Stimulated activated CD8-positive, alpha-beta memory T cell treated with anti-CD3 and anti-CD28 coated beads, Interleukin-15, amount 100 ng/mL, for 1 hour (primary cell): ENCODE data around the gene OSBP2.

ENCODE experiments used
- DNase-seq: peaks from one replicate; pipeline ENCODE4 v3.0.0-alpha.2; 2020; ENCODE audit warnings: low read depth

The OSBP2 gene

DNA sequence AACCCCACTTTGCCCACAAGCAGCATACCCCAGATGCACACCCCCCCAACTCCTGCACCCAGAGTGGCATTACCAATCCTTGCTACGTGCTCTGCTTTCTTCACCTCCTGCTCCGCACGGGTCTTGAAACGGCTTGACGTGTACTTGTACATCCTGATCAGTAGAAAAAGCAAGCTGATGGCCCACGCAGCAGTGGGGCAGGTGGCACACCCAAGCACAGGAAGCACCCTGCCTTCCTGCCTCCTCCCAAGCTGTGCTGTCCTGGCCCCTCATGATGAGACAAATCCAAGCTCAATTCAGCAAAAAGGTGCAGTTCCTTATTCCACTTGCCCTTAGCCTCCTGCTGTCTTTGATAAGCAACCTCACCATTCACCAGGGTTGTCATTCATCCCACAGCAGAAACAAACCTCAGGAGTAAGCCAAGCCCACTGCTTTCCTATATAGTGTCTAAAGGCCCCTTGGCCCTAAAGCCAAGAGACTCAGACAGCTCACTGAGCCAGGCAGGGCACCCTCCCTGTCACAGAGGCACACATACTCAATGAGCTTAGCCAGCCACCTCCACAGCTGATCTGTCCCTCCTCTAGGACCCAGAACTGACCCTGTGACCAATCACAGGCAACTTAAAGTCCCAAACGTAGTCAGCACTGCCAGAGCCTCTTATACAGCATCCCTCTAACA, 246.2 kb downstream of the OSBP2 start:
- DNase-seq: no peak

DNA sequence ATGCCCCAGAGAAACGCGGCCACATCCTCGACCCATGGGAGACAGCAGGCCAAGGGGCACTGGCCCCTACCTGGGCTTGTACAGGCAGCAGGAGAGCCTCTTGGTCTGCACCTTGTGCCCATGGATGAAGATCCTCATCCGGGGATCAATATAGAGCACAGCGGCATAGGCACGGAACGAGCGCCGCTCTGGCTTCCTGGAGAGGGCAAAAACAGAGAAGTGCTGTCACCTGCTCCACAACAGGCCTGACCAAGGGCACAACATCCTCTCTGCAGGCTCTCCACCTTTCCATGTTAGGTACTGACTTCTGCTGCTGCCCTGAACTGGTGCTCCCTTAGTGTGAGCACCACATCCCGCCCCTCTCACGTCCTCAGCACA, 246.7 kb downstream of the OSBP2 start:
- DNase-seq: no peak

- peak; percentile 32 for DNase-seq
Measured at GRCh38 chr22:30943368-30943767, 248.7 kb downstream of the OSBP2 start.

- no peak for DNase-seq
Measured at GRCh38 chr22:30944986-30945385, 250.3 kb downstream of the OSBP2 start.

DNA sequence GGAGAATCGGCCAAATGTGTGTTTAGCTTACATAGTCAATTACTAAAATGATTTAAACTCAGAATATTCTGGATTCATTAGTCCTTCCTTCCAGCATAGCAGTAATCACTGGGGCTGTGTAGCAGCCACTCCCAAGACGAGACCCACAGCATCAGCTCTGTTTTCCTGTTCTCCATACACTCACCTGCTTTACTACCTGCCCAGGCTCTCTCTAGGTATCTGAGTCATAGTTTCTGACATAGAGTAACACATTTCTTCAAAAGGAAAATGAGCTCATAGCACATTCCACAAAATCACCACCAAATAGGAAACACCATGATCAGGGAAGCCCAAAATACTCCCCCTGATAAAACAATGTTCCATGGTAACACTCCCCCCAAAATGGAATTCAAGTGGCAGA, 251.0 kb downstream of the OSBP2 start:
- DNase-seq: no peak

DNA sequence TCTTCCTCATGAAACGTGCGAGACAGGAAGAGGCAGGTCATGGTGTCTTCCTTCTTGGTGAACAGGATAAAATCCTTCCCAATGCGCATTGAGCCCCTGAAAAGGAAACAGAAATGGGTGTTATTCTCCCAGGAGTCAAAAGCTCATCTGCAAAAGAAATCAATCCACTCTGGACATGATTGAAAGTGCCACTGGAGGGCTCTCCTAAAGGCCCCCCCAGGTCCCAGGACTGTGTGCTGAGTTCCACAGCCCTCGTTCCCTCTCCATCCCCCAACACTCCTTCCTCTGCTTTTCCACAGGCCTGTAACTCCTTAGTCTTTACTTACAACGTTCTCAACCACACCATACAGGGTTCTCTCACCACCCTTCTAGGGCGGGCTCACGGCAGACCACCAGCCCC, 251.7 kb downstream of the OSBP2 start:
- no peak for DNase-seq

DNA sequence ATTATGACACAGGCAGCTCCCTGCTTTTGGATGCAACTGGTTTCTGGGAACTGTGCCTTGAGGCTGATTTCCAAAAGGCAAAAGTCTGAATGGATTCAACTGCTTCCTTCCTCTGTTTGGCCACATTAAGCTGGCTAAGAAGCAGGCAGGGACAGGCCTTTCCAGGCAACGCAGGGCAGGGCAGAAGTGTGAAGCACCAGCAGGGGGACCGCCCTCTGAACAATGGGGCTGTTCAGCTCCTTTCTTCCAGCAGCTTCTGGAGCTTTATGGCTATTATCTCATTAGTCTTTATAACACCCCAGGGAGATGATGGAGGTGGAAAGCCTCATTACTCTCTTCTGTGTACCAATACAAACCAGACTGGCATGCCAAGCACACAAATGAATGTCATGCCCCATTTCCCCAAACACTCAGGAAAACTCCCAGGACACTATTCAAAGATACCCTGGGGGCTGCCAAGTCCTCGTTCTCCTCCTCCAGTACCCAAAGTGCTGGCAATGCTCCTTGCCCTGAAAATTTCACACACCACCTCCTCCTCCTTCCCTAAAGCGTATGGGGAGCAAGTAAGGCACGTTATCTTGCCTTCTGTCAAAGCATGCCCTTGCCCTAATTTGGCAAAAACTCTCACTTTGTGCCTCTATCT, 252.6 kb downstream of the OSBP2 start:
- no peak for DNase-seq

GRCh38 chr22:30947816-30948454, 253.3 kb downstream of the OSBP2 start:
- no peak for DNase-seq

DNA sequence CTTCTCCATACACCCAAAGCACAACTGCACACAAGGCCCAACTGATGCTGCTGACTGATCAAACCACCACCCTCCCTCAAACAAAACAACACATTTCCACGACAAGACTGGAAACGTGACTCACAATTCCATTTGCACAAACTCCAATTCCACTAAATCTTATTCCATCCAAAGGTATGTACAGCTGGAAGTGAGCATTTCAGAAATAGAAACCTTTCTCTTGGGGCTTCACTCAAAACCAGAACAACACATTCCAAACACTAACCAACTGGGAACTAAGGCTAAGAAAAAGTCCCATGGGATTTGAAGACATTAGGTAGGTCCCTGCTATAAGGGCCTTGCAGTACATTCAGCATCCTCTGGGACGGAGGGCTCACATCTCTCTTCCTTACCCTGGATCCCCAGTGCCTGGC, 254.3 kb downstream of the OSBP2 start:
- DNase-seq: no peak

GRCh38 chr22:30949934-30950660, 255.4 kb downstream of the OSBP2 start:
- no peak for DNase-seq

DNA sequence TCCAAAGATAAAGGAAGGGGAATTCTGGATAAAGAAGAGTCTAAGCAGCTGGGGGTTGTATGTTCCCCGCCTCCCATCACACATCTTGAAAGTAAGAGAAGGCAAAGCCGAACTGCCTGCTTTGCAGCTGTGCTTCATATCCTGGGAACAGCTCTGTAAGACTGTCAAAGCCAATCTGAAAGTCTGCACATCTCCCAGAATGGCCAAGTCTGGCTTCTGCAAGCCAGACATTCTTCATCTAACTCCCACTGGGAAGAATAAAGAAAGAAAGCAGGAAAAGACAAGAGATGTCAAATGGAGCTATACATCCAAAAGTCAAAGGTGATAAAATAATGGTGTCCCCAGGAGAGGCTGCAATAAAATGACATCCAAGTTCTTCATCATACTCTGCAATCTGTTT, 258.5 kb downstream of the OSBP2 start:
- DNase-seq: no peak

GRCh38 chr22:30955153-30955552, 260.5 kb downstream of the OSBP2 start:
- DNase-seq: no peak
